B cell (primary cell): ENCODE measurements around the gene TCF7. TPM values are rescaled to one million over a fixed set of nuclear protein-coding genes. Genes with fewer than 3 reads are reported as not detected.

Experiments
- ATAC-seq: fragments of 200-7000 bp; cut with Tn5 transposase; one replicate; pipeline ENCODE4 v1.10.0; 2021; ENCODE audit warnings: low read depth, mild to moderate bottlenecking, moderate number of reproducible peaks, moderate library complexity
- CTCF ChIA-PET: fragments of 350-600 bp; sonication (Branson Sonifier 250); formaldehyde crosslinking; loops from one replicate; lab custom pipeline; 2021; ENCODE audit warnings: antibody characterized with exemption, inconsistent platforms; lab: Charles Lee
- POLR2A ChIA-PET: fragments of 350-600 bp; sonication (Branson Sonifier 250); formaldehyde crosslinking; loops from one replicate; lab custom pipeline; 2021; ENCODE audit warnings: antibody characterized with exemption; lab: Charles Lee
- DNase-seq: peaks from one replicate; pipeline ENCODE4 v3.0.0; 2013
- H2AFZ ChIP-seq: 2 replicates; pipeline ENCODE4 v1.6.1; 2012; ENCODE audit warnings: mild to moderate bottlenecking, low read depth, low read length; ENCODE audit not compliant: insufficient read depth, poor library complexity, severe bottlenecking
- H3K27ac ChIP-seq, 2 donors: 1 replicate in 1 of 2; 2 replicates in 1 of 2; pipeline ENCODE4 v1.5.1; 2012 to 2013; ENCODE audit warnings: low read length in 2 of 2, mild to moderate bottlenecking in 2 of 2, moderate library complexity in 1 of 2
- H3K27me3 ChIP-seq, 4 experiments: fragments of 200-600 bp in 1 of 4; sonication (generic) in 1 of 4; replicated peaks in 1 of 4; 1 replicate in 2 of 4; 2 replicates in 2 of 4; pipeline versions ENCODE4 v1.6.1 to v1.7.0; 2013 to 2016; ENCODE audit warnings: low read length in 3 of 4, mild to moderate bottlenecking in 2 of 4, mixed read lengths in 1 of 4, moderate library complexity in 1 of 4; ENCODE audit not compliant: insufficient read depth in 4 of 4, control insufficient read depth in 3 of 4; ENCODE audit errors: control extremely low read depth in 1 of 4
- H3K36me3 ChIP-seq, 2 experiments: replicated peaks in 1 of 2; 1 replicate in 1 of 2; 2 replicates in 1 of 2; pipeline versions ENCODE4 v1.6.1 to v1.7.1; 2013; ENCODE audit warnings: low read length in 1 of 2; ENCODE audit not compliant: insufficient read depth in 2 of 2, control insufficient read depth in 1 of 2; ENCODE audit errors: control extremely low read depth in 1 of 2, extremely low read depth in 1 of 2
- H3K4me1 ChIP-seq, 2 donors: fragments of 200-600 bp in 1 of 2; sonication (generic) in 1 of 2; 1 replicate in 1 of 2; 2 replicates in 1 of 2; pipeline versions ENCODE4 v1.5.1 to v1.6.1; 2013 to 2017; ENCODE audit warnings: low read length in 2 of 2; ENCODE audit not compliant: control insufficient read depth in 2 of 2, insufficient read depth in 2 of 2
- H3K4me2 ChIP-seq: replicated peaks from 2 replicates; pipeline ENCODE3; 2012; ENCODE audit warnings: mild to moderate bottlenecking, low read depth, low read length; ENCODE audit not compliant: poor library complexity, severe bottlenecking
- H3K4me3 ChIP-seq, 5 experiments: fragments of 200-600 bp in 1 of 5; sonication (generic) in 1 of 5; 1 replicate in 3 of 5; 2 replicates in 2 of 5; pipeline versions ENCODE4 v1.5.1 to v1.7.0; 2011 to 2016; ENCODE audit warnings: low read length in 4 of 5, mild to moderate bottlenecking in 4 of 5, low read depth in 2 of 5, control low read depth in 1 of 5, moderate library complexity in 1 of 5; ENCODE audit not compliant: insufficient read depth in 1 of 5; ENCODE audit errors: control extremely low read depth in 1 of 5, extremely low read depth in 1 of 5
- H3K79me2 ChIP-seq: fragments of 200-600 bp; sonication (generic); one replicate; pipeline ENCODE4 v1.6.0; 2016; ENCODE audit warnings: low read length; ENCODE audit not compliant: control insufficient read depth, insufficient read depth
- H3K9ac ChIP-seq: fragments of 200-600 bp; sonication (generic); 2 replicates; pipeline ENCODE4 v1.6.1; 2017; ENCODE audit warnings: mild to moderate bottlenecking, low read length, moderate library complexity
- H3K9me3 ChIP-seq, 3 donors: one replicate each; pipeline versions ENCODE4 v1.6.1 to v1.7.1; 2013; ENCODE audit warnings: low read length in 2 of 3; ENCODE audit not compliant: control insufficient read depth in 2 of 3, insufficient read depth in 1 of 3; ENCODE audit errors: control extremely low read depth in 1 of 3
- H4K20me1 ChIP-seq: 2 replicates; pipeline ENCODE4 v1.6.0; 2012; ENCODE audit warnings: mild to moderate bottlenecking, low read length; ENCODE audit not compliant: insufficient read depth, control insufficient read depth, poor library complexity, severe bottlenecking
- H3K27ac Mint-ChIP-seq: one replicate; pipeline ENCODE4 v1.8.0; 2021; ENCODE audit warnings: mixed read lengths
- H3K27me3 Mint-ChIP-seq: one replicate; pipeline ENCODE4 v1.8.0; 2021; ENCODE audit warnings: mixed read lengths
- H3K4me1 Mint-ChIP-seq: one replicate; pipeline ENCODE4 v1.8.0; 2021; ENCODE audit warnings: mixed read lengths
- H3K4me3 Mint-ChIP-seq: one replicate; pipeline ENCODE4 v1.8.0; 2021; ENCODE audit warnings: mixed read lengths
- H3K9me3 Mint-ChIP-seq: one replicate; pipeline ENCODE4 v1.8.0; 2022; ENCODE audit warnings: mixed read lengths; ENCODE audit not compliant: insufficient read depth
- EZH2 ChIP-seq: IDR thresholded peaks from 2 replicates; pipeline ENCODE4 v1.6.1; 2012; ENCODE audit warnings: borderline replicate concordance, low read depth, mild to moderate bottlenecking, moderate library complexity, low read length; ENCODE audit not compliant: insufficient read depth, poor library complexity, severe bottlenecking
- WGBS: methylation state at CpG from one replicate; pipeline ENCODE4 v1.1.5; 2013; ENCODE audit warnings: missing lambda C conversion rate; ENCODE audit not compliant: insufficient coverage; 5-methylcytosine and 5-hydroxymethylcytosine counted together
- intact Hi-C: fragments of 100-400 bp; cut with micrococcal nuclease; formaldehyde crosslinking; loops from one replicate; pipeline ENCODE4 v1.10.0; 2022
- polyA plus RNA-seq: library from polyadenylated mRNA; depleted of rRNA; stranded (reverse); fragments of >200 nt; gene quantifications from 2 replicates; pipeline ENCODE4 v1.2.3, GENCODE V29; 2012
- total RNA-seq, 2 donors: library from RNA; stranded (reverse); fragments of 120-200 nt in 1 of 2; gene quantifications; 1 replicate in 1 of 2; 2 replicates in 1 of 2; pipeline versions ENCODE4 v1.2.3 to v1.2.4, GENCODE V29; 2013 to 2022
- TF ChIP-seq, protein P1 (sequence below): fragments of 200-600 bp; IDR thresholded peaks from one replicate; pipeline ENCODE4 v1.8.0; 2022; ENCODE audit warnings: antibody characterized with exemption, mild to moderate bottlenecking

TCF7 gene
- total and polyA plus RNA-seq, 2 donors (not counting 1 experiment from before 2014, with no cell fraction given): 26.8 to 61.1 TPM

DNA sequence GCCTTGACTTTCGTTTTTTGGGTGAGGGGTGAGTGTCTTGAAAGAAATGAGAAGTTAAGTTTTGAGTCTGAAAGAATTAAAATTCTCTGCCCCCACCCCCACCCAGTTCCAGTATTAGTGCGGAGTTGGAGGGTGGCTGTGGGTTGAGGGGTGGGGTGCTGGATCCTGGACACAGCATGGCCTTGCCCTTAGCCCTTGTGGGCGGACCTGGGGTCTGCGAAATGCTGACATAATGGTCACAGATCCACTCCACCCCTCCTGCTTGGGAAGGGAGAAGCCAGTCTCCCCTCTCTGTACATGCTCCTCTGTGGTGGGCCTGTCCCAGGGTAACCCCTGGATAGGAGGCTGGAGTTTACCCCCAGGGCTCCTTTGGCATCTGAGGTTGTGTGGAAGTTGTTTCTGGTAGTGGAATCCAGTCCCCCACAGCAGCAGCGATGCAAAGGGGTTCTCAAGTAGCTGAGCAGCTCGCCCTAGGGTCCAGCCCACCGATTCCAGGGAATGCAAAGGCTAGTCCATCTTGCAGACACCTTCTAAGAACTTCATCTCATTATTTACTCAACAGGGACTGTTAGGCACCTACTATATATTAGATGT lies 42.8 kb upstream of the TCF7 start:
- CTCF ChIA-PET: interaction anchor here (0.7 to 3.8 kb wide), 4 partner anchors 29 to 69 kb away, joined by 3 to 16 read pairs (median 4); no protein-coding TSS in a partner anchor

More for the DNA sequence above, 42.8 kb upstream of the TCF7 start:
- Histone ChIP-seq H2AFZ (no peak overlapping the region), H3K27ac (no peak overlapping the region), H3K4me2 (peak overlapping the region; percentile 76), H3K27me3 (peaks cover 0 to 31% (median 12%) of the 10 kb centered on the region in 4 experiments), H3K4me1 (peaks cover 12 to 13% of the 10 kb centered on the region in 2 donors), H3K36me3 (no peaks in the 10 kb centered on the region), H3K9me3 (peaks cover 0 to 3% (median 0%) of the 10 kb centered on the region in 3 donors), H3K4me3 (peak overlapping the region in 4 of 5 experiments; percentile 26 to 56 (median 38)), H3K79me2 (no peaks in the 10 kb centered on the region), H4K20me1 (no peaks in the 10 kb centered on the region), H3K9ac (peak overlapping the region; percentile 56)
- Mint-ChIP-seq H3K27me3 (peaks cover 32% of the 10 kb centered on the region), H3K4me3 (peak overlapping the region; percentile 81), H3K4me1 (peaks cover 5% of the 10 kb centered on the region), H3K9me3 (no peaks in the 10 kb centered on the region), H3K27ac (no peak overlapping the region)
- DNase-seq (no peak), ATAC-seq (no peak)
- intact Hi-C loops: no loop called here
- POLR2A ChIA-PET: no interaction called here
- TF ChIP-seq EZH2: no peak
- TF ChIP-seq, protein P1, sequence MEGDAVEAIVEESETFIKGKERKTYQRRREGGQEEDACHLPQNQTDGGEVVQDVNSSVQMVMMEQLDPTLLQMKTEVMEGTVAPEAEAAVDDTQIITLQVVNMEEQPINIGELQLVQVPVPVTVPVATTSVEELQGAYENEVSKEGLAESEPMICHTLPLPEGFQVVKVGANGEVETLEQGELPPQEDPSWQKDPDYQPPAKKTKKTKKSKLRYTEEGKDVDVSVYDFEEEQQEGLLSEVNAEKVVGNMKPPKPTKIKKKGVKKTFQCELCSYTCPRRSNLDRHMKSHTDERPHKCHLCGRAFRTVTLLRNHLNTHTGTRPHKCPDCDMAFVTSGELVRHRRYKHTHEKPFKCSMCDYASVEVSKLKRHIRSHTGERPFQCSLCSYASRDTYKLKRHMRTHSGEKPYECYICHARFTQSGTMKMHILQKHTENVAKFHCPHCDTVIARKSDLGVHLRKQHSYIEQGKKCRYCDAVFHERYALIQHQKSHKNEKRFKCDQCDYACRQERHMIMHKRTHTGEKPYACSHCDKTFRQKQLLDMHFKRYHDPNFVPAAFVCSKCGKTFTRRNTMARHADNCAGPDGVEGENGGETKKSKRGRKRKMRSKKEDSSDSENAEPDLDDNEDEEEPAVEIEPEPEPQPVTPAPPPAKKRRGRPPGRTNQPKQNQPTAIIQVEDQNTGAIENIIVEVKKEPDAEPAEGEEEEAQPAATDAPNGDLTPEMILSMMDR: no peak
- 100% methylated on average over 1 of the region's 7 CpGs for WGBS
